GM21390 (cell line): ENCODE results near the gene GATB.
"Not testable (repeated sequence)": the region's sequence is repeated elsewhere in the genome, so short reads cannot be mapped to it uniquely, and the experiment has no call there.

Source experiments
- ATAC-seq: cut with Tn5 transposase; IDR thresholded peaks from one replicate; pipeline ENCODE4 v1.9.1; 2021; ENCODE audit not compliant: unreplicated experiment

Gene GATB

GRCh38 chr4:151736852-151737251 is 24.0 kb downstream of the GATB start:
- ATAC-seq = not testable (repeated sequence)

GRCh38 chr4:151736361-151736760 is 24.4 kb downstream of the GATB start:
- ATAC-seq = no peak

- ATAC-seq = not testable (repeated sequence)
Measured at GRCh38 chr4:151731670-151732069, 29.1 kb downstream of the GATB start.

- ATAC-seq = no peak
Measured at GRCh38 chr4:151729731-151730559, 30.9 kb downstream of the GATB start.

GRCh38 chr4:151728679-151729078 is 32.1 kb downstream of the GATB start:
- ATAC-seq = no peak

GRCh38 chr4:151728006-151728405 is 32.8 kb downstream of the GATB start:
- no peak for ATAC-seq

GRCh38 chr4:151727365-151727764 is 33.4 kb downstream of the GATB start:
- no peak for ATAC-seq

- ATAC-seq = no peak
Measured at GRCh38 chr4:151725087-151725486, 35.7 kb downstream of the GATB start.

- no peak for ATAC-seq
Measured at GRCh38 chr4:151721916-151722315, 38.9 kb downstream of the GATB start.

GRCh38 chr4:151721466-151721865 is 39.3 kb downstream of the GATB start:
- ATAC-seq = no peak

- no peak for ATAC-seq
Measured at GRCh38 chr4:151719956-151720334, 40.9 kb downstream of the GATB start.

- no peak for ATAC-seq
Measured at GRCh38 chr4:151718984-151719955, 41.5 kb downstream of the GATB start.

- no peak for ATAC-seq
Measured at GRCh38 chr4:151717909-151718628, 42.7 kb downstream of the GATB start.

- ATAC-seq = no peak
Measured at GRCh38 chr4:151717314-151717713, 43.5 kb downstream of the GATB start.

GRCh38 chr4:151716324-151716723 is 44.5 kb downstream of the GATB start:
- no peak for ATAC-seq

- ATAC-seq = no peak
Measured at GRCh38 chr4:151715881-151716280, 44.9 kb downstream of the GATB start.

- ATAC-seq = no peak
Measured at GRCh38 chr4:151712777-151713176, 48.0 kb downstream of the GATB start.

GRCh38 chr4:151711646-151712045 is 49.2 kb downstream of the GATB start:
- no peak for ATAC-seq

GRCh38 chr4:151709587-151709986 is 51.2 kb downstream of the GATB start:
- no peak for ATAC-seq

GRCh38 chr4:151709071-151709470 is 51.7 kb downstream of the GATB start:
- no peak for ATAC-seq

- ATAC-seq = no peak
Measured at GRCh38 chr4:151708100-151708499, 52.7 kb downstream of the GATB start.
